C4-2B (cell line): ENCODE data around the gene KRTDAP.

Experiments
- CTCF ChIP-seq: fragments of 450-650 bp; conservative IDR thresholded peaks from 2 replicates; pipeline ENCODE4 v1.5.1; 2017; ENCODE audit warnings: mild to moderate bottlenecking
- ZFX ChIP-seq: fragments of 450-650 bp; IDR thresholded peaks from 2 replicates; pipeline ENCODE4 v1.6.1; 2017

DNA sequence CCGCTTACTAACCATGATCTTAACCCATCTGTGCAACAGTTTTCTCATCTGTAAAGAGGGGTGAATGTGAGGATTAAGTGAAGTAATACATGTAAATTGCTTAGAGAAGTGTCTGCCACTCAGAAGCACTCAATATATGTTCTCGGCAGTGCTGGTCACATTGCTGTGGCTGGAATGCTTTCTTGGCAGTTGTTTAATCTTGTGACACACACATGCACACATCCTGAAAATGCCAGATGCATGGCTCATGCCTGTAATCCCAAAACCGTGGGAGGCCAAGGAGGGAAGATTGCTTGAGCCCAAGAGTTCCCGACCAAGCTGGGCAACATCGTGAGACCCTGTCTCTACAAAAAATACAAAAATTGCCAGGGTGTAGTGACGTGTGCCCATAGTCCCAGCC lies 28.0 kb upstream of the KRTDAP start:
- TF ChIP-seq CTCF (no peak), ZFX (no peak)
